Measurements from ENCODE around the gene TIMP4. TPM values are rescaled to one million over a fixed set of nuclear protein-coding genes. Genes with fewer than 3 reads are reported as not detected.

The TIMP4 gene
- total RNA-seq, 4 donors from 2014 or later = 3.7 to 22.3 (median 5.0) TPM

DNA sequence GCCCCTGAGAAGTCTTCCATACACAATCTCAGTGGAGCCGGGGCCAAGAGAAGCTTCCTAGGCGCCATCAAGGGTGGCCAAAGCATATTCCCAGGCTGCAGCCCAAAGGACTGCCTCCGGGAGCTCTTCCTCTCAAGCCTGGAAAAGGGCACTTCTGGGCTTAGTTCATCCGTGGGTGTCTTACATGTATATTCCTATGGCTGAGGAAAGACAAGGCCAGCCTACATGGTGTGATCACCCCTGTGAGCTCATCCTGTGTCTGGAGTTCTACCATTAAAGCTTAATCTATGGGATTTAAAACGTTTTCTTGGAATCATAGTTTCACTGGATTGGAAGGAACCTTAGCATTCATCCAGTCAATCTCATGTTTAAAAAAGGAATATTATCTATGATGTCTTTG is 21.9 kb upstream of the TIMP4 start:
- no peak overlapping the region for H3K4me3 ChIP-seq
- no peak overlapping the region for H3K27ac ChIP-seq

GRCh38 chr3:12180218-12180617 is 21.5 kb upstream of the TIMP4 start:
- H3K4me1 ChIP-seq = peaks cover 0 to 10% (median 0%) of the 10 kb centered on the region in 4 donors
- DNase-seq = no peak
- H3K27me3 ChIP-seq = no peaks in the 10 kb centered on the region
- H3K36me3 ChIP-seq = no peaks in the 10 kb centered on the region
- no peaks in the 10 kb centered on the region for H3K9me3 ChIP-seq
- H3K4me3 ChIP-seq = no peak overlapping the region
- TF ChIP-seq, protein P1, sequence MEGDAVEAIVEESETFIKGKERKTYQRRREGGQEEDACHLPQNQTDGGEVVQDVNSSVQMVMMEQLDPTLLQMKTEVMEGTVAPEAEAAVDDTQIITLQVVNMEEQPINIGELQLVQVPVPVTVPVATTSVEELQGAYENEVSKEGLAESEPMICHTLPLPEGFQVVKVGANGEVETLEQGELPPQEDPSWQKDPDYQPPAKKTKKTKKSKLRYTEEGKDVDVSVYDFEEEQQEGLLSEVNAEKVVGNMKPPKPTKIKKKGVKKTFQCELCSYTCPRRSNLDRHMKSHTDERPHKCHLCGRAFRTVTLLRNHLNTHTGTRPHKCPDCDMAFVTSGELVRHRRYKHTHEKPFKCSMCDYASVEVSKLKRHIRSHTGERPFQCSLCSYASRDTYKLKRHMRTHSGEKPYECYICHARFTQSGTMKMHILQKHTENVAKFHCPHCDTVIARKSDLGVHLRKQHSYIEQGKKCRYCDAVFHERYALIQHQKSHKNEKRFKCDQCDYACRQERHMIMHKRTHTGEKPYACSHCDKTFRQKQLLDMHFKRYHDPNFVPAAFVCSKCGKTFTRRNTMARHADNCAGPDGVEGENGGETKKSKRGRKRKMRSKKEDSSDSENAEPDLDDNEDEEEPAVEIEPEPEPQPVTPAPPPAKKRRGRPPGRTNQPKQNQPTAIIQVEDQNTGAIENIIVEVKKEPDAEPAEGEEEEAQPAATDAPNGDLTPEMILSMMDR (IDR thresholded peaks at IDR 0.05) = peak in 2 of 6 experiments; percentile 24 to 26
- no peak for TF ChIP-seq POLR2A (IDR thresholded peaks at IDR 0.05)
- no peak overlapping the region for H3K27ac ChIP-seq

More for the DNA sequence above, 21.9 kb upstream of the TIMP4 start:
- H3K36me3 ChIP-seq = no peaks in the 10 kb centered on the region
- H3K27me3 ChIP-seq = no peaks in the 10 kb centered on the region
- no peaks in the 10 kb centered on the region for H3K9me3 ChIP-seq
- no peak for DNase-seq
- peaks cover 0 to 10% (median 0%) of the 10 kb centered on the region in 4 donors for H3K4me1 ChIP-seq
- TF ChIP-seq, protein P1 (IDR thresholded peaks at IDR 0.05) = no peak
- TF ChIP-seq POLR2A (IDR thresholded peaks at IDR 0.05) = no peak

DNA sequence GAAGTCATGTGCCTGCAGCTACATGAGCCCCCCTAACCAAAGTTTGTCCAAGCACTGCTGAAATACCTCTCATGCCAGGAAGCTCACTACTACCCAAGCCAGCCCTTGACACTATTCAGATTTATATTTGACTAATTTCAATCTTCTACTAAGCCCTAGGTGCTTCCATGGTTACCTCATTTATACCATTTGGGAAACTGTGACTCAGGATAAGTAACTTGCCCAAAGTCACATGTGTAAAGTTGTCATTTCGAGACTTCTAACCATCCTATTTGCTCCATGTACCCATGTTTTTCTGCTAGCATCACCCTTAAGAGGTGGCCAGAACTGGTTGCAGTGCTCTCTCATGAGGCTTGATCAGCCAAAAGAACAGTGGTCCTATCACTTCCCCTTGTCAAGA is 20.7 kb upstream of the TIMP4 start:
- Histone ChIP-seq H3K4me3 (no peak overlapping the region), H3K27ac (no peak overlapping the region), H3K27me3 (no peaks in the 10 kb centered on the region), H3K9me3 (no peaks in the 10 kb centered on the region), H3K4me1 (peaks cover 0 to 10% (median 0%) of the 10 kb centered on the region in 4 donors), H3K36me3 (no peaks in the 10 kb centered on the region)
- no peak for TF ChIP-seq POLR2A (IDR thresholded peaks at IDR 0.05)
- TF ChIP-seq, protein P1 (IDR thresholded peaks at IDR 0.05) = no peak
- DNase-seq = no peak

- Histone ChIP-seq H3K4me1 (peaks cover 0 to 10% (median 0%) of the 10 kb centered on the region in 4 donors), H3K27me3 (no peaks in the 10 kb centered on the region), H3K27ac (peak overlapping the region in 1 of 4 donors; percentile 13), H3K4me3 (no peak overlapping the region), H3K36me3 (no peaks in the 10 kb centered on the region), H3K9me3 (no peaks in the 10 kb centered on the region)
- TF ChIP-seq, protein P1 (IDR thresholded peaks at IDR 0.05) = no peak
- no peak for DNase-seq
Measured at GRCh38 chr3:12178091-12178820, 19.5 kb upstream of the TIMP4 start.

GRCh38 chr3:12177126-12177525 is 18.4 kb upstream of the TIMP4 start:
- peak overlapping the region in 1 of 4 donors; percentile 13 for H3K27ac ChIP-seq
- TF ChIP-seq, protein P1 (IDR thresholded peaks at IDR 0.05) = no peak
- peaks cover 0 to 3% (median 0%) of the 10 kb centered on the region in 4 donors for H3K9me3 ChIP-seq
- peaks cover 0 to 10% (median 0%) of the 10 kb centered on the region in 4 donors for H3K4me1 ChIP-seq
- H3K27me3 ChIP-seq = no peaks in the 10 kb centered on the region
- DNase-seq = no peak
- no peaks in the 10 kb centered on the region for H3K36me3 ChIP-seq
- no peak overlapping the region for H3K4me3 ChIP-seq
